ENCODE measurements around the gene QKI. TPM values are rescaled to one million over a fixed set of nuclear protein-coding genes. Genes with fewer than 3 reads are reported as not detected.
A peak's percentile ranks its signal among the peaks of the same experiment; 100 is the strongest.

QKI gene
- total RNA-seq, 1 donor from 2014 or later = 449 TPM

DNA sequence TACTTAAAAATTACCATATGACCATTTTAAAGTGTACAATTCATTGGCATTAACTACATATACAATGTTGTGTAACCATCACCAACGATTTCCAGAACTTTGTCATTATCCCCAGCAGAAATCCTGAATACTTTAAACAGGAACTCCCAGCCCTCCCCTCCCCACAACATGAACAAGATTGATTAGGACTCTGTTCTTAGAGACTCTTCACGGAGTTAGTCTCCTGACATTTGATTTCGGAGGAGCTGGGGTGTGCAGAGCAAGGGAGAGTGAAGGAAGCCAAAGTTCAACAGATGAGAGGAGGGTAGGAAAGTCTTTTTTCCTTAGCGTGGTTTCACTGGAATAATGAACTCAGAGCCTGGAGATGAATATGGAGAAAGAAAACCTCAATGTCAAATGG, 17.2 kb upstream of the QKI start:
- TF ChIP-seq, protein P1, sequence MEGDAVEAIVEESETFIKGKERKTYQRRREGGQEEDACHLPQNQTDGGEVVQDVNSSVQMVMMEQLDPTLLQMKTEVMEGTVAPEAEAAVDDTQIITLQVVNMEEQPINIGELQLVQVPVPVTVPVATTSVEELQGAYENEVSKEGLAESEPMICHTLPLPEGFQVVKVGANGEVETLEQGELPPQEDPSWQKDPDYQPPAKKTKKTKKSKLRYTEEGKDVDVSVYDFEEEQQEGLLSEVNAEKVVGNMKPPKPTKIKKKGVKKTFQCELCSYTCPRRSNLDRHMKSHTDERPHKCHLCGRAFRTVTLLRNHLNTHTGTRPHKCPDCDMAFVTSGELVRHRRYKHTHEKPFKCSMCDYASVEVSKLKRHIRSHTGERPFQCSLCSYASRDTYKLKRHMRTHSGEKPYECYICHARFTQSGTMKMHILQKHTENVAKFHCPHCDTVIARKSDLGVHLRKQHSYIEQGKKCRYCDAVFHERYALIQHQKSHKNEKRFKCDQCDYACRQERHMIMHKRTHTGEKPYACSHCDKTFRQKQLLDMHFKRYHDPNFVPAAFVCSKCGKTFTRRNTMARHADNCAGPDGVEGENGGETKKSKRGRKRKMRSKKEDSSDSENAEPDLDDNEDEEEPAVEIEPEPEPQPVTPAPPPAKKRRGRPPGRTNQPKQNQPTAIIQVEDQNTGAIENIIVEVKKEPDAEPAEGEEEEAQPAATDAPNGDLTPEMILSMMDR (IDR thresholded peaks at IDR 0.05; ENCODE audit: borderline replicate concordance) = no peak
- H3K4me3 ChIP-seq = peak overlapping the region; percentile 61
- peak overlapping the region; percentile 59 for H3K27ac ChIP-seq (replicated peaks)
- no peaks in the 10 kb centered on the region for H3K27me3 ChIP-seq (ENCODE audit: low read depth)
- no peaks in the 10 kb centered on the region for H3K36me3 ChIP-seq
- H3K4me1 ChIP-seq = peaks cover 45% of the 10 kb centered on the region
- DNase-seq = no peak
- intact Hi-C loops (cut with micrococcal nuclease) = no loop called here
- no peaks in the 10 kb centered on the region for H3K9me3 ChIP-seq (replicated peaks)

DNA sequence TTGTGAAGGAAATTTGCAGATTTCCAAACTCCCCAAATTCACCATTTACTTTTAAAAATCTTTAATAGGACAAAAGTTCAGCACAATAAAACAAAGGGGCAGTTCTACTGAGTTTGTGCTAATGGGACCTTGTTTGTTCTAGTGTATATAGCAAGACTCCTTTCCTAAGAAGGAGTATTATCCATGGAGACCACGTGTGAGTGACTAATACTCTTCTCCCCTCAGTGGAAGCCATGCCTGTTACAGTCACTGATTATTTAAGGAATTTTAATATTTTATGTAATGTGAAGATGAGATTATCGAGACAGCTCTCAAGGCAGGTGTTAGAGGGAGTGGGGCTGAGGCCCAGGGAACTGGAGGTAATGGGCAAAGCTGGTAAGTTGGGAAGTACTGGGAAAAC, 16.4 kb upstream of the QKI start:
- TF ChIP-seq, protein P1 (IDR thresholded peaks at IDR 0.05; ENCODE audit: borderline replicate concordance) = no peak

DNA sequence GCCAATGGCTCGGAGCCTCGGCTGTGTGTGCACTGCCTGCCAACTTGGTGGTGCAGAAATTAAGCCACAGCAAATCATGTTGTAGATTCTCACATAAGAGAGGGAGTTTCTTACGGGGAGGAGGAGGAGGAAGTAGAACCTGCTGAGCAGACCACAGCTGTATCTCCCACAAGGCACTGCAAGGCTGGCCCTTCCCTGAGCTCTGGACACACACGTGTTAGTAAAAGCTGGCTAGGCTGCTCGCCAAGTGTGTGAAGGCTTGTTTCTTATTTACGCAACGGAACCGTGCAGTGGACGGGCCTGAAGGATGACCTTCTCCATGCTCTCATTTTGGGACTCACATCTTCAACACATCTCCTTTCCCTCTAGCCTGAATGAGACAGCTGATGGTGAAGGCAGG, 15.7 kb upstream of the QKI start:
- H3K27ac ChIP-seq (replicated peaks) = no peak overlapping the region
- peak; percentile 46 for DNase-seq
- no peaks in the 10 kb centered on the region for H3K9me3 ChIP-seq (replicated peaks)
- H3K27me3 ChIP-seq (ENCODE audit: low read depth) = no peaks in the 10 kb centered on the region
- intact Hi-C loops (cut with micrococcal nuclease) = no loop called here
- no peaks in the 10 kb centered on the region for H3K36me3 ChIP-seq
- H3K4me1 ChIP-seq = peaks cover 33% of the 10 kb centered on the region
- H3K4me3 ChIP-seq = no peak overlapping the region
- TF ChIP-seq, protein P1 (IDR thresholded peaks at IDR 0.05; ENCODE audit: borderline replicate concordance) = no peak

More for the DNA sequence above, 16.4 kb upstream of the QKI start:
- intact Hi-C loops (cut with micrococcal nuclease) = no loop called here
- Histone ChIP-seq H3K27ac (replicated peaks) (no peak overlapping the region), H3K4me1 (peaks cover 38% of the 10 kb centered on the region), H3K27me3 (ENCODE audit: low read depth) (no peaks in the 10 kb centered on the region), H3K4me3 (no peak overlapping the region), H3K36me3 (no peaks in the 10 kb centered on the region), H3K9me3 (replicated peaks) (no peaks in the 10 kb centered on the region)
- DNase-seq = no peak

DNA sequence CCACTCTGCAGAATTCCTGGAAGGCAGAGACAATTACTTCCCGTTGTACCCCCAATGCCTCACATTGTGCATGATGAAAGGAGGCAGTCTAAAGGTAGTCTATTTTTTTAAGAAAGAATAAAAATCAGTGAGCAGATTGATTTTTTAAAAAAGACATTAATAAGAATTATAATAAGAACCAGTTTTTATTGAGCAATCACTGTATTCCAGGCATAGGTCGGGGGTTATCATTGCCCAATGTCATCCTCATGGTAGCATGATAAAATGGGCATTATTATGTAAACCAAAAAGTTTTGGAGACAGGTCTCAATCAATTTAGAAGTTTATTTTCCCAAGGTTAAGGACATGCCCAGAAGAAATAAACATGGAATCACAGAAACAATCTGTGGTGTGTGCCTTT, 14.0 kb upstream of the QKI start:
- H3K4me3 ChIP-seq = no peak overlapping the region
- no peaks in the 10 kb centered on the region for H3K36me3 ChIP-seq
- no peaks in the 10 kb centered on the region for H3K27me3 ChIP-seq (ENCODE audit: low read depth)
- H3K27ac ChIP-seq (replicated peaks) = no peak overlapping the region
- no peak for DNase-seq
- intact Hi-C loops (cut with micrococcal nuclease) = loop anchor here (10.0 kb wide), 1 partner anchor 56 kb away; no protein-coding TSS in a partner anchor
- TF ChIP-seq, protein P1 (IDR thresholded peaks at IDR 0.05; ENCODE audit: borderline replicate concordance) = no peak
- H3K4me1 ChIP-seq = peaks cover 35% of the 10 kb centered on the region
- H3K9me3 ChIP-seq (replicated peaks) = no peaks in the 10 kb centered on the region

DNA sequence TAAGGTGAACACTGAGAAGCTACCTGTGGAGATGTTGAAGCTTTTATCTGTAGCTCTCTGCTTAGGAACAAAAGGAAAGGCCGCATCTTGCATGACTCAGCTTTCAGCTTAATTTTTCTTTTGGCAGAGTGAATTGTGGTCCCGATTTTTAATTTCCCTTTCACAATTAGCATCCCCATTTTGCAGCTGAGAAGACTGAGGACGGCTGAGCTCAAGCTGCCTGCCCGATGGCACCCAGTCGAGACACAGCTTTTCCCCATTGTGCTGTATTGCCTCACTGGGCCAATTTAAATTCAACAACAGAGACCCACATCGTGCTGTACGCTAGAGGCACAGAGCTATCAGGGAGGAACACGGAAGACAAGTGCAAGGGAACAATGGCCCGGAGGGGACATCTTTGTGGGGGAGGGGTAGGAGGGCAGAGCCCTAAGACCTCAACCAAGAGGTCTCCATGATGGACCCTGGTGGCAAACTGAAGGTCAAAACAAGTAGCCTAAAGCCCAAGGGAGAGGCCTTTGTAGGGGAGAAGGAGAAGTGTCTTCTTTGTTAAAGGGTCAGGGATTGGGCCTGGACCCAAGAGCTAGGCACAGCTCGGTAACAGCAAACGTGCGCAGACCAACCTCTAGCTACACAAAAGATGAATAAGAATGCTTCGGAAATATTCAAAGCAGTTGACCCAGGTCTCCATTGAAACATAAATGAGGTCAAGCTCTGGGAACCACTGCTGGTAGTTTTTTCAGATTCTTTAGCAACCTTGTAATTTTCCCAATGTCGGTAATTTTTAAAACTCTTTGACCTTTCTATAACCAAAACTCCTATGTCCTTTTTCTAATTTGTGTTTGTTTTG, 13.3 kb upstream of the QKI start:
- intact Hi-C loops (cut with micrococcal nuclease) = loop anchor here (10.0 kb wide), 1 partner anchor 56 kb away; no protein-coding TSS in a partner anchor
- Histone ChIP-seq H3K9me3 (replicated peaks) (no peaks in the 10 kb centered on the region), H3K4me3 (no peak overlapping the region), H3K27me3 (ENCODE audit: low read depth) (no peaks in the 10 kb centered on the region), H3K27ac (replicated peaks) (no peak overlapping the region), H3K36me3 (no peaks in the 10 kb centered on the region), H3K4me1 (peaks cover 35% of the 10 kb centered on the region)
- no peak for DNase-seq
- TF ChIP-seq, protein P1 (IDR thresholded peaks at IDR 0.05; ENCODE audit: borderline replicate concordance) = no peak

All from left ventricle myocardium inferior (tissue), 1 donor.